GM12801 (cell line): ENCODE results near the gene EDN2.

Experiments
- TF ChIP-seq, protein P1 (sequence below): IDR thresholded peaks from one replicate; pipeline ENCODE4 v1.5.1; 2011; ENCODE audit warnings: control low read depth; ENCODE audit not compliant: insufficient read length; ENCODE audit errors: extremely low read depth

The EDN2 gene

GRCh38 chr1:41501581-41501980 is 17.1 kb upstream of the EDN2 start:
- TF ChIP-seq, protein P1, sequence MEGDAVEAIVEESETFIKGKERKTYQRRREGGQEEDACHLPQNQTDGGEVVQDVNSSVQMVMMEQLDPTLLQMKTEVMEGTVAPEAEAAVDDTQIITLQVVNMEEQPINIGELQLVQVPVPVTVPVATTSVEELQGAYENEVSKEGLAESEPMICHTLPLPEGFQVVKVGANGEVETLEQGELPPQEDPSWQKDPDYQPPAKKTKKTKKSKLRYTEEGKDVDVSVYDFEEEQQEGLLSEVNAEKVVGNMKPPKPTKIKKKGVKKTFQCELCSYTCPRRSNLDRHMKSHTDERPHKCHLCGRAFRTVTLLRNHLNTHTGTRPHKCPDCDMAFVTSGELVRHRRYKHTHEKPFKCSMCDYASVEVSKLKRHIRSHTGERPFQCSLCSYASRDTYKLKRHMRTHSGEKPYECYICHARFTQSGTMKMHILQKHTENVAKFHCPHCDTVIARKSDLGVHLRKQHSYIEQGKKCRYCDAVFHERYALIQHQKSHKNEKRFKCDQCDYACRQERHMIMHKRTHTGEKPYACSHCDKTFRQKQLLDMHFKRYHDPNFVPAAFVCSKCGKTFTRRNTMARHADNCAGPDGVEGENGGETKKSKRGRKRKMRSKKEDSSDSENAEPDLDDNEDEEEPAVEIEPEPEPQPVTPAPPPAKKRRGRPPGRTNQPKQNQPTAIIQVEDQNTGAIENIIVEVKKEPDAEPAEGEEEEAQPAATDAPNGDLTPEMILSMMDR, result no peak

GRCh38 chr1:41500781-41501518 is 16.5 kb upstream of the EDN2 start:
- TF ChIP-seq, protein P1, result no peak

- TF ChIP-seq, protein P1, result no peak
Observed at GRCh38 chr1:41500378-41500777, 15.9 kb upstream of the EDN2 start.

DNA sequence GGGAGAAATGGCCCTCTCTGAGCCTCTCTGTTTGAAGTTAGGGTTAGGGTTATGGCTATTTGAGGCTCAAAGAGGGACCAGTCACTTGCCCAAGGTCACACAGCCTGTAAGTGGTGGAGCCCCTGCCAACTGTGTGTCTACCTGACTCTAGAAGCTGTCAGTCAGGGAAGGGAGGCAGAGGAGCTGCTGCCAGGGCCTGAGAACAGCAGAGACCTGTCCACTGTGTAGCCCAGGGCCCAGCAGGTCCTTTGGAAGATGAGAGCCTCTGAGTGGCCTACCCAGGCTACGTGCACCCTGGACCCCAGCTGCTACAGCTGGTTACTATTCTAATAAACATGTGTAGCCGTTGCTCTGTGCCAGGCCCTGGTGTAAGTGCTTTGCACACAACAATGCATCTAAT is 15.1 kb upstream of the EDN2 start:
- TF ChIP-seq, protein P1, result no peak

DNA sequence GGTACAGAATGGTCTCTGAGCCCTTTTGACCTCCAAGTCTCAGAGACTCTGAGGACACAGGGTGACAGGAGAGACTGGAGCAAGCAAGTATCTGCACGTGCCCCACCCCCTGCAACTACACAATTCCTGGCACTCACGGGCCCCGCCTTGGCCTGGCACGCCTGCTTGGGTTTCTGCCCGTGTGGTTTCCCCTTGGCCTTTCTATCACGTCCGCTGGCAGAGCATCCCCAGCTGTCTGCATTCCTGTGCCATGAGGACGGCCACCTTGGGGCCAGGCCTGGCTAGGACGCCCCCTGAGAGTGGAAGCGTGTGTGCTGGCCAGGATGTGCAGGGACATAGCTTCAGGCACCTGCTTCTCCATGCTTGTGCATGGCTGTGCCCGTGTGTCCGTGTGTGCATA is 14.3 kb upstream of the EDN2 start:
- TF ChIP-seq, protein P1, result no peak

GRCh38 chr1:41498391-41498790 is 13.9 kb upstream of the EDN2 start:
- TF ChIP-seq, protein P1, result no peak

DNA sequence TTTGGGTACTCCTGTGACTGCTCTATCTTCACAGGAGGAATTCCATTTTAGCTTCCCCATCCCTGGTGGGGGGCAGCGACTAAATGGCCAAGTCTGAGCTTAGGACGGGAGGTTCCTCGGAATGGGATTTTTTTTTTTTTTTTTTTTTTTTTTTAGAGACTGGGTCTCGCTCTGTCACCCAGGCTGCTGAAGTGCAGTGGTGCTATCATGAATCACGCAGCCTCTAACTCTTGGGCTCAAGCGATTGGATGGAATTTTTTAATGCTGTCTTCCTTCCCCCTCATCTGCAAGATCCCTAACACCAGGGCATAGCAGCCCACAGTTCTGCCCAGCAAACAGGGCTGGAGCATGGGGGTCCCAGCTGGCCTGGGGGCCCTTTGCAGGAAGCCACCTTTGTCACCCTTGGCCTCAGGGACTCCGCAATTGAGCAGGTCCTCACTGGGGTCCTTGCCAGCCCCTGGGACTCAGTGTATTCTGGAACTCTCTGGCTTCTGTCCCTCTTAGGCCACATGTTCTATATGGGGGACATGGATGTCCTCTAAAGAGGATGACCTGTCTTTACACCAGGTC is 13.1 kb upstream of the EDN2 start:
- TF ChIP-seq, protein P1, result no peak
